Measurements from ENCODE around the gene AKT3. TPM values are rescaled to one million over a fixed set of nuclear protein-coding genes. Genes with fewer than 3 reads are reported as not detected.

AKT3 gene
- total and polyA plus RNA-seq, 2 of the 8 experiments (the other 6 are each of a cell fraction or from before 2014, with no cell fraction given): 6.0 to 36.4 TPM

DNA sequence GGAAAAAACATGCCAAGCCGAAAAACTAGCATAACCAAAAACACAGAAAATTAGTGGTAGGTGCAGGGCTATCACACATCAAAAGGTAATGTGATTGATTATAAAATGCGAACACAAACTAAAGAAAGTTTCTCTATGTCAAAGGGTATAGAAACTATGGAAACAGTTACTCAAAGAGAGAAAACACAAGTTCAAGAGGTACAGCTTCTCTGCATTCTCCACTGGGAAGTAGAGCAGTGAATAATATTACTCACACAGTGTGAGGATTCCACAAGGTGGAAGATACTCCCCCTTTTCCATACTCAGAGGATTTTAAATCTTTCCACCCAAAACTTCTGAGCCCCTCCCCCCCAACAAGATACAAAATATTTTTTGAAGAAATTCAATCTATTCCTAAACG lies 18.6 kb downstream of the AKT3 start (continued):
- TF ChIP-seq CEBPB (IDR thresholded peaks at IDR 0.05; ENCODE audit: low read depth, low read length): no peak
- no peak for TF ChIP-seq KDM4A (IDR thresholded peaks at IDR 0.05; ENCODE audit: low read depth, low read length, severe bottlenecking)
- no peak for TF ChIP-seq EZH2 (IDR thresholded peaks at IDR 0.05; ENCODE audit: low read depth, low read length, severe bottlenecking)

Data from H1 (cell line).